DMS114 treated with DMSO at 0.1 percent for 48 hours (cell line): ENCODE data around the gene GDF9.

Experiments used
- DNase-seq: peaks from one replicate; lab custom pipeline; 2025; ENCODE audit not compliant: unreplicated experiment; lab: John Stamatoyannopoulos, UW

GDF9 gene

GRCh38 chr5:132821350-132821749 lies 44.9 kb downstream of the GDF9 start:
- no peak for DNase-seq

GRCh38 chr5:132820162-132820754 lies 46.0 kb downstream of the GDF9 start:
- DNase-seq: peak; percentile 82

- DNase-seq: no peak
Measured at GRCh38 chr5:132819468-132819867, 46.8 kb downstream of the GDF9 start.

GRCh38 chr5:132817011-132817410 lies 49.3 kb downstream of the GDF9 start:
- DNase-seq: no peak

GRCh38 chr5:132816554-132816953 lies 49.7 kb downstream of the GDF9 start:
- DNase-seq: no peak

GRCh38 chr5:132816083-132816482 lies 50.2 kb downstream of the GDF9 start:
- no peak for DNase-seq

- no peak for DNase-seq
Measured at GRCh38 chr5:132815454-132815853, 50.8 kb downstream of the GDF9 start.

GRCh38 chr5:132814503-132815294 lies 51.6 kb downstream of the GDF9 start:
- no peak for DNase-seq

- DNase-seq: no peak
Measured at GRCh38 chr5:132813599-132814502, 52.4 kb downstream of the GDF9 start.

- DNase-seq: no peak
Measured at GRCh38 chr5:132812781-132813598, 53.3 kb downstream of the GDF9 start, which contains the start of gene SOWAHA. SOWAHA (plus strand) TSS chr5:132813302; CDS start chr5:132813622, 320 bp downstream.

- no peak for DNase-seq
Measured at GRCh38 chr5:132812123-132812765, 54.0 kb downstream of the GDF9 start.
